Left lung (tissue), 10 donors: ENCODE data around the gene COL6A3. TPM values are rescaled to one million over a fixed set of nuclear protein-coding genes. Genes with fewer than 3 reads are reported as not detected.
A peak's percentile ranks its signal among the peaks of the same experiment; 100 is the strongest.

Experiments
- ATAC-seq: fragments of 200-7000 bp; cut with Tn5 transposase; one replicate; pipeline ENCODE4 v1.9.1; 2020; ENCODE audit warnings: moderate library complexity
- DNase-seq, 4 donors: peaks; one replicate each; pipeline ENCODE4 v3.0.0-alpha.2; 2013 to 2020
- H3K27ac ChIP-seq, 2 donors: fragments of 200-600 bp; sonication (generic) in 1 of 2; one replicate each; pipeline versions ENCODE4 v1.5.0 to v1.8.0; 2020 to 2021
- H3K27me3 ChIP-seq, 2 donors: fragments of 200-600 bp; sonication (generic) in 1 of 2; one replicate each; pipeline versions ENCODE4 v1.5.0 to v1.8.0; 2020 to 2021
- H3K36me3 ChIP-seq, 2 donors: fragments of 200-600 bp; sonication (generic) in 1 of 2; one replicate each; pipeline versions ENCODE4 v1.5.0 to v1.8.0; 2020 to 2021
- H3K4me1 ChIP-seq, 2 donors: fragments of 200-600 bp; one replicate each; pipeline ENCODE4 v1.8.0; 2021
- H3K4me3 ChIP-seq, 2 donors: fragments of 200-600 bp; sonication (generic) in 1 of 2; one replicate each; pipeline versions ENCODE4 v1.5.0 to v1.8.0; 2020 to 2021; ENCODE audit warnings: mild to moderate bottlenecking in 1 of 2
- H3K9me3 ChIP-seq, 2 donors: fragments of 200-600 bp; sonication (generic) in 1 of 2; one replicate each; pipeline versions ENCODE4 v1.5.0 to v1.8.0; 2020 to 2021
- CTCF ChIP-seq, 2 donors: fragments of 200-600 bp; sonication (generic) in 1 of 2; IDR thresholded peaks; one replicate each; pipeline versions ENCODE4 v1.5.0 to v1.8.0; 2021; ENCODE audit warnings: antibody characterized with exemption in 2 of 2
- intact Hi-C, 2 donors: fragments of 100-400 bp; cut with DNase I; formaldehyde crosslinking; loops; one replicate each; pipeline versions ENCODE4 v1.11.2 to v1.14.2; 2022
- polyA plus RNA-seq, 6 donors: library from polyadenylated mRNA; unstranded; fragments of 120-200 nt; gene quantifications; one replicate each; pipeline ENCODE4 v1.2.1, GENCODE V29; 2013; ENCODE audit not compliant: insufficient read length in 6 of 6
- total RNA-seq, 2 donors: library from RNA; stranded (reverse); fragmentation: NEBNext Ultra II Directional; extraction: Animal tissue kit (Norgen Biotek cat#: 25700); gene quantifications; one replicate each; pipeline ENCODE4 v1.2.1, GENCODE V29; 2021
- donor health status: DM: no; HTN: yes; CAD: no.
- donor health status: DM: no; HTN: no; CAD: no.

The COL6A3 gene
- total and polyA plus RNA-seq, 8 donors, result 598 to 868 (median 760) TPM

GRCh38 chr2:237291138-237291792 is 122.7 kb downstream of the COL6A3 start:
- Histone ChIP-seq H3K9me3 (no peaks in the 10 kb centered on the region), H3K27ac (peak overlapping the region; percentile 72 to 80), H3K36me3 (no peaks in the 10 kb centered on the region), H3K4me3 (no peak overlapping the region), H3K4me1 (peaks cover 12 to 28% of the 10 kb centered on the region in 2 donors), H3K27me3 (peaks cover 0 to 40% of the 10 kb centered on the region in 2 donors)
- TF ChIP-seq CTCF (IDR thresholded peaks at IDR 0.05), result no peak
- DNase-seq, result peak; percentile 87 to 100 (median 95)
- peak; percentile 80 for ATAC-seq
- intact Hi-C loops, result no loop called here

GRCh38 chr2:237290261-237290660 is 123.7 kb downstream of the COL6A3 start:
- peaks cover 12 to 28% of the 10 kb centered on the region in 2 donors for H3K4me1 ChIP-seq
- DNase-seq (peak; percentile 72 to 82 (median 79)), ATAC-seq (peak; percentile 78)
- peaks cover 0 to 47% of the 10 kb centered on the region in 2 donors for H3K27me3 ChIP-seq
- no peaks in the 10 kb centered on the region for H3K36me3 ChIP-seq
- no peaks in the 10 kb centered on the region for H3K9me3 ChIP-seq
- no peak for TF ChIP-seq CTCF (IDR thresholded peaks at IDR 0.05)
- H3K4me3 ChIP-seq, result no peak overlapping the region
- H3K27ac ChIP-seq, result peak overlapping the region; percentile 72 to 80
- intact Hi-C loops, result no loop called here

GRCh38 chr2:237289139-237289538 is 124.8 kb downstream of the COL6A3 start:
- no peaks in the 10 kb centered on the region for H3K36me3 ChIP-seq
- H3K4me1 ChIP-seq, result peaks cover 12 to 27% of the 10 kb centered on the region in 2 donors
- ATAC-seq (no peak), DNase-seq (no peak)
- no peak for TF ChIP-seq CTCF (IDR thresholded peaks at IDR 0.05)
- H3K4me3 ChIP-seq, result no peak overlapping the region
- peak overlapping the region in 1 of 2 donors; percentile 72 for H3K27ac ChIP-seq
- peaks cover 0 to 48% of the 10 kb centered on the region in 2 donors for H3K27me3 ChIP-seq
- intact Hi-C loops, result no loop called here
- H3K9me3 ChIP-seq, result no peaks in the 10 kb centered on the region

GRCh38 chr2:237287872-237288271 is 126.1 kb downstream of the COL6A3 start:
- no peak overlapping the region for H3K4me3 ChIP-seq
- no peaks in the 10 kb centered on the region for H3K9me3 ChIP-seq
- peaks cover 0 to 48% of the 10 kb centered on the region in 2 donors for H3K27me3 ChIP-seq
- intact Hi-C loops, result no loop called here
- ATAC-seq (no peak), DNase-seq (no peak)
- H3K27ac ChIP-seq, result no peak overlapping the region
- peaks cover 18 to 26% of the 10 kb centered on the region in 2 donors for H3K4me1 ChIP-seq
- no peak for TF ChIP-seq CTCF (IDR thresholded peaks at IDR 0.05)
- no peaks in the 10 kb centered on the region for H3K36me3 ChIP-seq

- no peak for DNase-seq
These were observed 130.6 kb downstream of the COL6A3 start for GRCh38 chr2:237283131-237283928.

More at GRCh38 chr2:237283131-237283928, 130.6 kb downstream of the COL6A3 start:
- Histone ChIP-seq H3K27me3 (peaks cover 0 to 26% of the 10 kb centered on the region in 2 donors), H3K4me3 (no peak overlapping the region), H3K27ac (peak overlapping the region; percentile 27 to 41), H3K4me1 (peaks cover 6 to 11% of the 10 kb centered on the region in 2 donors), H3K36me3 (no peaks in the 10 kb centered on the region), H3K9me3 (no peaks in the 10 kb centered on the region)
- ATAC-seq, result no peak
- TF ChIP-seq CTCF (IDR thresholded peaks at IDR 0.05), result no peak
- intact Hi-C loops, result no loop called here
